ENCODE data around the gene CADPS.
A peak's percentile ranks its signal among the peaks of the same experiment; 100 is the strongest.

Gene CADPS

DNA sequence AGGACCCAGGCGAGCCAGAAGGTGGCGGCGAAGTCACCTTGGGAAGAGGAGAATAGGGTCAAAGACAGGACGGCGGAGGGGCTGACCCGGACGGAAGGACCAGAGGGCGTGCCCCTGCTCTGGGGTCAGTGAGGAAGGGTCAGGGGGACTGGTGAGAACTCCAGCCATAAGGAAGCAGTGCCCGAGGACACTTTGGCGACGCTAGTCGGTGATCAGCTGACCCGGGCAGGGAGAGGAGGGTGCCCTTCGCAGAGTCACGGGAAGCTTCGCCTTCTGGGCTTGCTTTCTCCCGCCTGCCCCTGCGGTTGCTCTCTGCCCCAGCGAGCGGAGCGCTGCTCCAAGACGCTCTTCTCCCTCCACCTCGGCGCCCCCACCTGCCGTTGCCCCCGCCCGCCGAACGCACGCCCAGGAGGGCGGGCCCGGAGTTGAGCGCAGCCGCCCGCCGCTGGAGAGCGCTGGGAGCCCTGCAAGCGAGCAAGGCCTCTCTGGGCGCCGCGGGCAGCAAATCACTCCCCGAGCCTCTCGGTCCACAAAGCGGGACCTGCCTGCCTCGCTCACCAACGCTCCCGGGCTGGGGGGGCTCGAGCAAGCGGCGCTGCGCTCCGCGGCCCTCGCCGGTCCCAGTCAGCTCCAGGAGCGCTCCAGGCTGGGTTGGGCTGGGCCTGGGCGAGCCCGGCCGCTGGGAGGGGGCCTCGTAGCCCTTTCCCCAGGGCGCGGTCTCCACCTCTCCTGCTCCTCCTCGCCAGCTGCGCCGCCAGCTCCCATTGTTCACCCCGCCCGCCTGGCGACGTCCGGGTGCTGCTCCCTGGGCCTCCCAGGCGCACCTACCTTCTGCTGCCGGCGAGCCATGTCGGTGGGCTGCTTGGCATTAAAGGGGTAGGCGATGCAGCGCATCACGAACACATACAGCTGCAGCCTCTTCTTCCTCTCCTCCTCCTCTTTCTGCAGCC, 1.2 kb downstream of the CADPS start:
- peak in 12 of 14 donors; percentile 10 to 80 (median 54) for DNase-seq

DNA sequence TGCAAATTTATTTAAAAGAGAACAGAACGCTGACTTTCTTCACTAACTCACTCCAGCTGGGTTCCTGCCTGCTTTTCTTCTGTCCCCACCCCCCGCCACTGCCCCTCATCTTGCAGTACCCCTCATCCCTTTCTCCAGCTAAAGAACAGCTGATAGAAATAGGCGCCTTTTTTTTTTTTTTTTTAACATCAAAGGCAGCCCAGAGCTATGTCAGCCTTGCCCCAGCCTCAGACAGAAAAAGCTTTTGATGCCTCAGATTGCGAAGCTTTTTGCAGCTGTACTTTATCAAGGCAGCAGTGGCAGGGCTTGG, 1.8 kb downstream of the CADPS start:
- no peak for DNase-seq

DNA sequence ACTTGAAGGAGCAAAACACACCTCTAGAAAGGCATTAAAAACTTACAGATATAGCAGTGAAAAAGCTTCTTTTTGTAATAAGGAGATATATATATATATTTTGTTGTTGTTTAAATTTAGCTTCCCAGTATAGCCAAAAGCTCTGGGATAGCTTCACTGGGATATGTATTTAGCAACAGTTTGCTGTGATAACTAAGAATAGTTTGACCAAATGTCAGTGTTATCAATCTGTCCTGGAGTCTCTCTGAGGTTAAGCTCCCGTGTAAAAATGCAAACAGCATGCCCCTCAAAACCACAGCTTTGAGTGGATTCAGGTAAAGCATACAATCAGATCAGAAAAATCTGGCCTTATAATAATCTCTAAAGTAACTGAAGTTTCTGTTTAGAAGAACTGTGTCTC, 2.9 kb downstream of the CADPS start:
- no peak for DNase-seq

DNA sequence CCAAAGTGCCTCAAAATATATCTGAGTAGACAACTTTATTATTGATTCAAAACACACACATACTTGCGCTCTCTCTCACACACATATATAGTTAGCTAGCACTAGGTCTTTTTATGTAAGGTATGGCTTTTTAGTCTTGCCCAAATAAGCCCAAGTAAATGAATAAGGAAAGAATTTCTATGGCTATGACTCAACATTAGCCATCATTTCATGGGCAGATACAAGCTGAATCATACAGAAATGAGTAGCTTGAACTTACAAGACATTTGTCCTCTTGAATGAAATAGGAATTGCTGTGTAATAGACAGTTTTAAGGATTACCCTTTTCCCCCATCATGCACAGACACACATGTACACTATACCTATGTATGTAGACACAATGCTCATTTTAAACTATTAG, 4.9 kb downstream of the CADPS start:
- no peak for DNase-seq

DNA sequence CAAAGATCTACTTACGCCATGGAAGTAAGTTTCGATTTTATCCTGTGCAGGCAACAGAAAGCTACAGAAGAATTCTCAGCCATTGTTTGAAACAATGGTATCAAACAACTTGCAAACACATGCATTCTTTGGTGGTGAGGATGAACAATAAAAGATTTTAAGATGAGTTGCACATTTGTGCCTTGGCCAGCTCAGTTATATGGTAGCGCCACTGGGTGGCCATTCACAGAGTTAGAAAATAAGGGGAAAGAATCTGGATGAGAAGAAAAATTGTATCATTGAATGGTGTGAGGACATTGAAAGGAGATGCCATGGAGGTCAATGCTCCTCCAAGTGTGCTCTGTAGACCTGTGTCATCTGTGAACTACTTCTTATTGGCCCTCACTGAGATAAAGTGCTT, 11.6 kb downstream of the CADPS start:
- DNase-seq, result no peak

DNA sequence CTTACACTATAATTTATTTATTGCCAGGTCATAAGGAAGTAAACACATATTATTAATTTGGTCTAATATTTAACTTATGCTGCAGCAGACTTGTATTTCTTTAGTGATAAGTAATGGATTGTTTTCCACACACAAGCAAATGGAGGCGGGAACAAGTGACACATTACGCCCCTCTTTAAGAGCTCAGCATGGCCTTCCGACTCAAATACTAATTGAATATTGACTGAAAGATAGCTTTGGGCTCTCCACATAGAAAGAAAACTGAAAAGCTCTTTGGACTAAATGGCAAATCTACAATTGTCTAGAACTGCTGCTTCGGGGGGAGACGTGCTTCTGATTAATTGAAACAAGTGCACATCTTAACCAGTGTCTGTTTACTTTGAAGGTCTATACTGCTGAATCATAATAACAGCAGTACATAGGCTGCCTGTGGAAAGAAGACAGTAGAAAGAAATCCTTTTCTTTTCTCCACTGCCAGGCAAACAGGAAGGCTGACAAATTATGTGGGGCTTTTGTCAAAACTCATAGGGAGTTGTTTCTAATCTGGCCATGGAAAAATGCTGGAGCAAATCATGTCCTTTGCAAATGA, 15.9 kb downstream of the CADPS start:
- no peak for DNase-seq

DNA sequence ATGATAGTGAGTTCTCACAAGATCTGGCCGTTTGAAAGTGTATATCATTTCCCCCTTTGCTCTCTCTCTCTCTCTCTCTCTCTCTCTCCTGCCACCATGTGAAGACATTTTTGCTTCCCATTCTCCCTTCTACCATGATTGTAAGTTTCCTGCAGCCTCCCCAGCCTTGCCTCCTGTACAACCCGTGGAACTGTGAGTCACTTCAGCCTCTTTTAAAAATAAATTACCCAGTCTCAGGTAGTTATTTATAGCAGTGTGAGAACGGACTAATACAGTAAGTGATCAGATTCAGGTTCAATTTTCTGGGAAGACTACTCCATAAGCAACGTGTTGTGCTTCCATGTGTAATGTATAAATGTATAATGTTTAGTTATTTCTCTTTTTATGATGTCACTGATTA, 29.2 kb downstream of the CADPS start:
- DNase-seq, result no peak

DNA sequence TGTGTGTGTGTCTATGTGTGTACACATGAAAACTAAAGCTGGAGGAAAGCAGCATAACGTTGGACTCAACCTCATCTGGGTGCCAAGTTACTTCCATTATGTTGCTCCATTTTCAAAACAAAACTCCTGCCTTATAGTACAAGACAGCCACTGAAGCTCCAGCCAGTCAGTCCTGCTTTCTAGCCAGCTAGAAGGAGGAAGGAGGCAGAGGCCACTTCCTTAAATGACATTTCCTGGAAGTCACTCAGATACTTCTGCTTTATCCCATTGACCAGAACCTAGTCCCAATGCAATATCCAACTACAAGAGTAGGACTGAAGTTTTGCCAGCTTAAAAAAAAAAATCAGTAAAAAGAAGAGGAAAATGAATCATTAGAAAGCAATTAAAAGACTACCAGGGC, 31.7 kb downstream of the CADPS start:
- no peak for DNase-seq

DNA sequence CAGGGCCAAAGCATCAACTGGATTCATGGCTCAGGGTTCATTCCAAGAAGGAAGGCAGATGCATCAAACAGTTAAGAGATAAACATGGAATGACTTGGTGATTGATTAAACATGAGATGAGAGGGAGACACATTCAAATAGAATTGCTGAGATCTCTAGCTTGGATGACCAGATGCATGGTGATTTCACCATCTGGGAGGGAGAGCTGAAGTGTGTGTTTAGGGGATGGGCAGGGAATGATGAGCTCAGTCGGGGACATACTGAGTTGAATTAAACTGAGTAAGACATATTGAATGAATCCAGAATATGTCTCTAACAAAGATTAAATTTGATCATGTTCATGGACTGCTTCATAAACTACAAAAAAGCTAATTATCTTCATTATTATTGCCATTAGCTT, 35.5 kb downstream of the CADPS start:
- DNase-seq, result no peak

DNA sequence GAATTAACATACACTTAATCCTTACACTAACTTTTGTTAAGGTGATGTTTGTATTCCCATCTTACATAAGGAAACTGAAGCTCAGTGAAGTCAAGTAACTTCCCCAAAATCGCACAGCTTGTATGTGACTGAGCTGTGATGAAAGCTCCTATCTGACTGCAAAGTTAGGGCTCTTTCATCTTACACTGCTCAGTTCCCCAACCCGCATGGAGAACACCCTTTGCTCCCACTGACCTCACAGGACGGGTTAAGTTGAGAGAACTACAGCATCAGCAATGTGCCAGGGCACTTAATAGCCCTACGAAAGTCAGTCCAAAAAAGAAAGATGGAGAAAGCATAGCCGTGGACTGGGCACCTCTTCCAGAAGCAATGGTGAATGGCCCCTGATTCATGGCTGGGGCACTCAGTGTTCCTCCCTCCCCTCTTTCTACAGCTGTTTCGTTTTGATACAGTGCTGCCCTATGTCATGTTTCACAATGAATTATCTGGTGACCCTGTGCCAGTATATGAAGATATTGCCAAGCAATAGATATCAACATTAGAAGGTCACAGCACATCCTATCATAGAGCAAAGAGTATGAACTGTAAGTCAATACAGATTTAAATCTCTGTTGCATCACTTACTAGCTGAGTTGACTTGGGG, 38.0 kb downstream of the CADPS start:
- DNase-seq, result no peak

DNA sequence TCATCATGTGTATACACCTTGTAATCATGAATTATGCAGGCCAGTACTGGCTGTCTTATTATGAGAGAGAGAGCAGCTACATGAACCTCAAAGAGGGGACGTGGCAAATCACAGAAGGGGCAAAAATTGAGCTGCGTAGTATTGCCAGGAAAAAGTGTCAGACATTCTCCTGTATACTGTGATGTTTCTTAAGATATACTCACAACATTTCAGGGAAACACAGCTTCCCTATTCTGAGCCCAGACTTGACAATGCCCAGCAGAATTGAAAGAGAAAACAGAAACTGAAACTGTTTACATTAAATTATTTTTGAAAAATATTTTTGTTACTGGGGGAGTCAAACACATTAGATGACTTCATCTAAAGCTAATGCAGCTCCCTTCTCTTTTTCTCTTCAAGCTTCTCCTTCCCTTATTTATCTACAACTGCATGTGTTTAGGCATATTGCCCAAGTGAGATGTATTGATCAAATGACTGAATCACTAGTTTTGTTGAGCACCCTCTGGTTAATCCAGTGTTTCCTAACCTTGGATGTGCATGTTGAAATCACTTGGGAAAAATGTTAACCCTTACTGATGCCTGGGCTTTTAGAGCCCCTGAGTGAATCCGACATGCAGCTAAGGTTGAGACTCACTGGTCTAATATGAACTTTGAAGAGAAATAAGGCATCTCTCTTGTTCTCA, 39.5 kb downstream of the CADPS start:
- no peak for DNase-seq

DNA sequence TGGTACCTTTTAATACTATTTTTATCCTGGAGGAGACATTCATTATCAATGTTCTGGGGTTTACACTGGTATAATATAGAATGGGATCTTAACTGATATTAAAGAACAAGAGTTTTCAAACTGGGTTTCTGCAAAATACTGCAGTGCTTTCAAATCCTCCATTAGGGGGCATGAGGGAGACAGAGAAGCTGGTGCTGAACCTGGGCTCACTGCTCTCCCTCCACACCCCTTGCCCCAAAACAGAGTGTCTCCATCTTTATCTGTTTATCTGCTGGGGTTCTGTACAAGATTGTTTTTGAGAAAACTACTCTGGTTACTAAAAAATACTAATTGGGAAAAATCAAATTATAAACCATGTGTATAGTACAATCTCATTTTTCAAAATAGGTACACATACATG, 41.7 kb downstream of the CADPS start:
- DNase-seq, result no peak

DNA sequence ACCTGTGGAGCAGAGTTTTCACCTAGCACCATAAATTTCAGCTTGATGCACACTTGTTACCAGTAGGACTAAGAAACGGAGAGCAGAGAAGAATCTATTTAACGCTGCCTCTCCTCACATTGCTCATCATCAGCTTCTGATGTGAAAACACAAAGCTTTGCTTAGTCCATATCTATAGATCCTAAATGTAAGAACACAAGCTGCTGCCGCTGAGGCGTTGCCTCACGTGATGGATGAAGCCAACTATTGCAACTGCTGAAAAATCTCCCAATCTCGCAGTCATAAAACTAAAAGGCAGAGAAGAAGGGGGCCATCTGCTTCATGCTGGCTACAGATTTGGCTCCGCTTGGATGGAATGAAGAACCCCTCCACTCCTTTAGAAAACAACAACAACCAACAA, 42.7 kb downstream of the CADPS start:
- no peak for DNase-seq

DNA sequence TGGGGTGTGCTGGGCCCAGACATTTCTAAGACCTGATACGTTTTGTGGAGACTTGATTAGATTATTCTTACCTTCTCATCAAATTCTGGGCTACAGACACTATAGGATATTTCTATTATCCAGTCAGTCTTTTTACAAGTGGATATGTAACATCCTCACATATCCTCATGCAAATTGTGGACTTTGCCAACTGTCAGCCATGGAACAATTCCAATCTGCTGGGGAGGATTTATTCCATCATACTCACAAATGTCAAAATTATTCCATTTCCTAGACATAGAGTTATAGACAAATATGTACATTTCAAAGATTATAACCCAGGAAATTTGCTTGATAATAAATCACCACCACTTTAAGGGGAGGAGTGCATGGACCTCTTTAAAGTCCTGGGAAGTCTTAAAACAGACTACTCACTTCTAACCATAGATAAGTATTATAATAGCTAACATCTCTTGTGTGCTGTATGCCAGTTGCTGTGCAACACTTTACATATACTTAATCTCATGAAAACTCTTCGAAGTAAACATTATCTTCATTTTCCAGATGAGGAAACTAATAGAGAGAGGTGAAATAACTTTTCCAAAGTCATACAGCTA, 44.4 kb downstream of the CADPS start:
- DNase-seq, result no peak

DNA sequence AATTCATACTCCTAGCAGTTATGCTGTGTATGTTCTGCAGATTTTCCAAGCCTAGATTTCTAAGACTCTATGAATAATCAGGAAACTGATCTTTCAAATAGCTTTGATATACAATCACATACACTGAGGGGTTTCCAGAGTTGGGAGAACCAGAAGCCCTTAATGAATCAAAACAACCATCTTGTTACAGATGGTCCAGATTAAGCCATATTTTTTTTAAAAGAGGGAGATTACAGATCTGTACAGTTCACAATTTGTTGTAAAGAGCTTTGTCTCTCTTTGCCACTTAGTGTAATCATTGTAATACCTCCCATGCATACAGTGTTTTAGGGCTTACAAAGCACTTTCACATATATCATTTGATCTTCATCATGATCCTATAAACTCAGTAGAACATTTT, 47.7 kb downstream of the CADPS start:
- no peak for DNase-seq

DNA sequence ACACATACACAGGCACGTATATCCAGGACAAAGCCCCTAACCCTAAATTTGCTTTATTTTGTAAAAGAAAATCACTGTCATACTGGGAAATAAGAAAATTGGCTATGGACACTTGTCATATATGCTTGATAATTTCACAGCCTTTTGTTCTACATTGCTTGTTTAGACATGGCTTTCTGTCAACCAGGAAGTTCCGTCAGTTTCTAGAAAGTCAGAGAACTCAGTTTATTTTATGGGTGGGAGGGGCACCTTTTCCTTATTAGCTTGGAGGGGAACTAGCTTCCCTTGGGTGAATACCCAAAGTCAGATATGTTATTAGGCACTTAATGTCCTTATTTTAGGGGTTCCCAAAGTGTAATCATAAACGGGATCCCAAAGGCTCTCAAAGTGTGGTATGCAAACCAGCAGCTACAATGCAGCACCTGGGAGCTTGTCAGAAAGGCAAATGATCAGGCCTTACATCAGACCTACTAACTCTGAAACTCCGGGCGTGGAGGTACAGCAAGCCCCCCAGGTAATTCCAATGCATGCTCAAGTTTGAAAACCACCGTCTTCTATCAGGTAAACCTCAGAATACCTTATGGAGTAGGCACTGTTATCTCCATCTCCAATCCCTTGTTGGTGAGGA, 50.1 kb downstream of the CADPS start:
- DNase-seq, result no peak

DNA sequence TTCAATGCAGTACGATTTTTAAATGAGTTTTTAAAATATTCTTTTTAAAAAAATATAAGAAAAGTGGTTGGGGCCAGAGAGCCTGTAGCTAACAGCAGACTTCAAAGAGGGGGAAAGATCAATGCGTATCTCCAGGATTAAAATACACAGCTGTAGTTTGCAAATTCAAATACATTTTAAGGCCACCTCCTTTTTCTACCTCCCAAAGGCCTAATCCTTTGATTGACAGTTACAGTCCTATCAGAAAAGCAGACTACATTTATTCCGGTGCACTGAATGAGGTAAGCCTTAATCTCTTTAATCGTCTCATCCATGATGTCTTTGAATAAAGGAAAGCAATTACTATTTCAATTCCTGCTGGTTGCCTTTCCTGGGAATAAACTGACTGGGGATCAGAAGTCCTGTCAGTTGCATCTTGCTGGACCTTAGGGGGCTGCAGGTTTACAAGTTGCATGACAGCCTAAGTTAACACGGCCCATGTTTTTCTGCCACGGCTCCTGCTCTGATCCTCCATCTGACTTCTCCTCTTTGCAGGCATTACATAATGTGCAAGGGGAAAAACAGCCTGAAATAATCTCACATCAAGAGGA, 51.7 kb downstream of the CADPS start:
- peak in 1 of 14 donors; percentile 22 for DNase-seq

DNA sequence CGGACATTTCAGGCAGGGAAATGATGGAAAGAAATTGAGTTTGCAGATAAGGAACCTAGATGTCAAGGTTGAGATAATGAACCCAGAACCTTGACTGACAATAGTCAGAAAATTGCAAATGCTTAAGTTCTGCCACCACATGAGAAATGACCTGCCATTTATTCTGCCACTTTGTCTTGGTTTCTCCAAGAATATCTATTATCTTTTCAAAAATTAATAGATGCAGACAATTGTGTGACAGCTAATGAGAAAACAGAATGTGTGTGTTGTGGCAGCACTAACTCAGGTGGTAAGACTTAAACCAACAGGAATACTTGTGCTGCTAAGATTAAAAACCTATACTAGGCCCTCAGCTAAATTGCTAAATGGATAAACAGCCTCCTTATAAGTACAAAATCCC, 52.3 kb downstream of the CADPS start:
- DNase-seq, result no peak

DNA sequence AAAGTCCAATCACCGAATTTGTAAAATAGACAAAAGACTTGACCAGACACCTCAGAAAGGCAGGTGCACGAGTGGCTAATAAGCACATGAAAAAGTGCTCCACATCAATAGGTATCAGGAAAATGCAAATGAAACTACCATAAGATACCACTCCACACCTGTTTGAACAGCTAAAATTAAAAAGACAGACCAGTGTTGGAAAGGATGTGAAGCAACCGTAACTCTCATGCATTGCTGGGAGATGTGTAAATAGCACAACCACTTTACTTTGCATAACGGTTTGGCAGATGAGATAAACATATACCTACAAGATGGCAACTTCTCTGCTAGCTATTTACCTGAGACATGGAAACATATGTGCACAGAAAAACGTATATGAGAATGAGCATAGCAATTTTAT, 56.9 kb downstream of the CADPS start:
- no peak for DNase-seq

DNA sequence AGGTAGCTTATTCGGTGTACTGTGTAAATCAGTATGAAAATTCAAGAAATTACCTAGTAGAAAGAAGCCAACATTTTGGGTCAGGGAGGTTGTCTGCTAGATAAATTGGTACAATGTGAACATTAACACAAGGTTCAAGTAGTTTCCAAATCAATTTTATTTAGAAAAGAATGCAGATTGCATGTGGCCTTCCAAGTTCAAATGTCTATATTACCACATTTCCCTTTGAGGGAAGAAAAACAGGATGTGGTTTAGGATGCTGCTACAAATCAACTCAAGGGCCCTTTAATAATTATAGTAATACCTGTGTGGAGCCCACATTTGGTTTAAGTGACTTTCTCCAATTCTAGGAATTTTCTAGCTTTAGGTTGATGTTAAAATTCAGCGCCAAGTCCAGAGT, 57.5 kb downstream of the CADPS start:
- no peak for DNase-seq

DNA sequence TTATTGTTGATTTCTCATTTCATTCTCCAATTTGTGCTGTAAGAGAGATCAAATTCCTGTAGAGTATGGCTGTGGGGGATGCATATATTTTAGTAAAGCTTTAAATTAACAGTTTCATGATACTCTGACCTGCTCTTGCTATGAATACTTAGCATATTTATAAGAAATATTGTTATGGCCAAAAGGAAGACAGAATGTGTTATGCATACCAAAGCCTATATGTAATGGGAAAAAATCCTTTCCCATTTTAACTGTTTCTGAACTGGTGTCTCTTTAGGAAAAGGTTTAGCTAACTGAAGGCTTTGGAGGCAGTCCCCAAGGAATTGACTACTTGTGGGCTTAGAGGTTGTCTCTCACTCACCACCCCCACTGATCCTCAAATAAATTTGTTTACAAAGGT, 59.2 kb downstream of the CADPS start:
- DNase-seq, result no peak

DNA sequence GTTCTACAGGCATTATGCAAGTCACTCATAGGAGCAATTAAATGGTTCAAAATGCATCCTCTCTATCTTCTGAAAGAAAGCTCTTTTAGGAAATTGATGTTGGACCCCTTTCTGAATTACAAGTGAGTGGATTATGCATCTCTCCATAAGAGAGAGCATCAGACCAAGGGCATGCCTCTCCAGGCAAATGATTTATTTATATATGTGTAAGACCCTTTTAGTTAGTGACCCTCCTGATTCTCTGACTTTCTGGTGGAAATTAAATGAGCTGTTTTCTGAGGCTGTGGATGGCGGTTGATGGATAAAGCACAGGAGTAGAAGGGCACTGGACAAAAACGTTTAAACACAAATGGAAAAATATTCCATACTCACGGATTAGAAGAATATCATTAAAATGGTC, 62.6 kb downstream of the CADPS start:
- no peak for DNase-seq

All from C1 segment of cervical spinal cord (tissue), 14 donors.